ENCODE measurements around the gene PTS.

DNA sequence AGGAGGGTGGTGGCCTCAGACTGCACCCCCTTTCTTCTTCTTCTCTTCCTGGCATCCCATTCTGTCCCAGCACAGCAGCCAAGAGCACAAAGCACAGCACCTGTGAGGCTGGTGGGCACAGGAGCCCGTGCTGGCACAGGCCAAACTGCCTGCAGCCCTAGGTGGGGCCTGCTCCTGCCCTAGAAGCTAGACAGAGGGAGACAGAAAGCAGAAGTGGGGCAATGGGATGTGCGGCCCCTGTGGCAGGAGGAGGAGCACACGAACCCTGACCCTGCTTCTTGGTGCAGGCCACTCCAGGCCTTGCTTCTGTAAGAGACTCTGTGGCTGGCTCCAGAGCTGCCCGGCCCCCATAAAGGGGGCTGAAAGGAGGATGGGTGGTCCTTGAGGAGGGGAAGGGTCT is 3.9 kb upstream of the PTS start:
- no peak for TF ChIP-seq TAF1 (IDR thresholded peaks at IDR 0.05; ENCODE audit: low read depth)
- TF ChIP-seq EP300 (IDR thresholded peaks at IDR 0.05; ENCODE audit: borderline replicate concordance): no peak

Data from Ishikawa (cell line).